Activated T-cell treated with anti-CD3 and anti-CD28 coated beads, Interleukin-2, amount 50 U/mL, for 48 hours (primary cell): ENCODE results near the gene DNASE1.
A peak's percentile ranks its signal among the peaks of the same experiment; 100 is the strongest.
"Not testable (repeated sequence)": the region's sequence is repeated elsewhere in the genome, so short reads cannot be mapped to it uniquely, and the experiment has no call there.

ENCODE experiments used
- DNase-seq, 2 experiments: peaks; one replicate each; pipeline ENCODE4 v3.0.0-alpha.2; 2020

Gene DNASE1, protein sequence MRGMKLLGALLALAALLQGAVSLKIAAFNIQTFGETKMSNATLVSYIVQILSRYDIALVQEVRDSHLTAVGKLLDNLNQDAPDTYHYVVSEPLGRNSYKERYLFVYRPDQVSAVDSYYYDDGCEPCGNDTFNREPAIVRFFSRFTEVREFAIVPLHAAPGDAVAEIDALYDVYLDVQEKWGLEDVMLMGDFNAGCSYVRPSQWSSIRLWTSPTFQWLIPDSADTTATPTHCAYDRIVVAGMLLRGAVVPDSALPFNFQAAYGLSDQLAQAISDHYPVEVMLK

DNA sequence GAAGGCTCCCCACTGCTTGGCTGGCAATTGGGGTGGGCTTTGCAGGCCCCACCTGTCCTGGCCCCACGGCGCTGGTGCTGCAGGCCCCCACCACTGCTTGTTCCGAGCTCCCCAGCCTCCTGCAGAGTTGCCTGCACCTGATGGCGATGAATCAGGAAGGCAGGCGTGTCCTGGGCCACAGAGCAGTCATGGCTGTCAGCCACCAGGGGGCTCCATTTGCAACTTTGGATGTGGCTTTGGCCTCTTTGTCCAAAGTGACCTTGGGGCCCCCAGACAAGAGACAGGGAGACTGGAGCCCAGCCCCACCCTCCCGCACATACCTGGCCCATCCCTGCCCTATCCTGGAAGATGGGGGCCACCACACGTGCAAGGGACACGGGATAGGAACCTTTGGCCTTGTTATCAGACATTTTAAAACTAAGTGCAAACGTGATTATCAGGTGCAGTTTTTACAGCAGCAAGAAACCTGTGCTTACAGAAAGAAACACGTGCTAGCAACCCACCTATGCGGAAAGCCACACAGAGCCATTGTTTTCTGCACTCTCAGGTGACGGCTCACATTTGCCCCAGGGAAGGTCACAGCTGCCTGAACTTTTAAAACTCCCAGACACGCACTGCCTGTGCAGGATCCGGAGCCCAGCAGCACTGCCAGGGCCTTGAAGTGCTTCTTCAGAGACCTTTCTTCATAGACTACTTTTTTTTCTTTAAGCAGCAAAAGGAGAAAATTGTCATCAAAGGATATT is at the start of gene DNASE1:
Gene DNASE1, plus strand, starts transcription at position 443 of the 743 bp plus-strand sequence. CDS start 683 bp downstream, outside the sequence.
- peak; percentile 70 to 75 for DNase-seq

DNA sequence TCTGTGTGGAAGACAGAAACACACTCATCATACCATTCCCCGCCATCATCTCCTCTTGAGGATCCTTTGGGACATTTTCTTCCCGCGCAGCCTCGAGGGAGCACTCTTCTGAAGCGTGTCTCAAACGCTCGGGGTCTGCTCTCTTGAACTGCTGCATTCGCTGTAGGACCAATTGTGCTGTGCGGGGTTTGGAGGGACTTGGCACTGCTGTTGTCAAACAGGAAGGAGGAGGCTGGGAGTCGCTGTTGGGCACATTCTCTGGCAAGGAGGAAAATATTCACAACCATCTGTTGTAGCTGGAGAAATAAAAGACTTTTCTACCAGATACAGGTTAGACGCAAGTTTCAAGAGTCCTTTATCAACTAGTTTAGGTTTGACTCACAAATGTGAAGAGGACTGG is 48.0 kb upstream of the DNASE1 start:
- DNase-seq = no peak

DNA sequence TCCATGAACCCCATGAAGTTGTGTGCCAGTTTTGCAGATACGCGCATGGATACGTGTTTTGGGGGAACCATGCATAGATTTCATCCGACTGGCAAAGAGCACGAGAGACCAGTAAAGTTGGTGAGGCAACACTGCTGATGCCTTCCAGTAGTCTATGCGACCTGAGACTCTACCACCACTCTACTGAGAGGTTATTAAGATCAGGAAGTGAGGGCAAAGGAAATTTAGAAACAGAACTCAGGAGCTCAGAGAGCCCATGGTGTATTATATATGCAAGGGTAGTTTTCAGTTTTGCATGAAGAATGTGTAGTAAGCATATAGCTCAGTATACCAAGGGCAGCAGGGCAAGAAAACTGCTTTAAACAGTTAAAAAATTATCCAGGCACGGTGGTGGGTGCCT is 47.3 kb upstream of the DNASE1 start:
- DNase-seq = no peak

DNA sequence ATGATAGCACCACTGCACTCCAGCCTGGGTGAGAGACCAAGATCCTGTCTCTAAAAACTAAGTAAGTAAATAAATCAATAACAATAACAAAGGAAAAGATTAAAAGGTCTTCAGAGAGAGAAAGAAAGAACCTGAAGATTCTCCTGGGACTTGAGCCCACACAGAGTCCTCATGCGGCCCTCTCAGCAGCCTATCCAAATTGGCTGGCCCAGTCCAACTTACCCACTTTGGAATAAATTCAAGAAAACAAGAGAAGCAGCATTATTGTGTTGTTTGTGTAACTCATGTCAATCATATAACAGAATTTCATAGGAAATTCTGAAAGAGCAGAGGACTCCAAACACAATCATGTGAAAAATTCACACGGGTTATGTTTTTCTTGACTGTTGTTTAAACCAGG is 46.9 kb upstream of the DNASE1 start:
- no peak for DNase-seq

DNA sequence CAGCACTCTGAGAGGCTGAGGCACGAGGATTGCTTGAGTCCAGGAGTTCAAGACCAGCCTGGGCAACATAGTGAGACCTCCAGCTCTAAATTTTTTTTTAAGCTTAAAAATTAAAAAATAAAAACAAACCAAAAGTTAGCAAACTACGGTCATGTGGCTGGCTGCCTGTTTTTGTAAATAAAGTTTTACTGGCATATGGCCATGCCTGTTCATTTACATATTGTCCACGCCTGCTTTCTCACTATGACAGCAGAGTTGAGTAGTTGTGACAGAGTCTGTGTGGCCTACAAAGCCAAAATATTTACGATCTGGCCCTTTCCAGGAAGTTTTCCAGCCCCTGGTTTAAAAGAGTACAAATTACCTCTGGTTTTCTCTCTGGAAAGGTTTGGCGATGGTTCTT is 46.4 kb upstream of the DNASE1 start:
- DNase-seq = no peak

DNA sequence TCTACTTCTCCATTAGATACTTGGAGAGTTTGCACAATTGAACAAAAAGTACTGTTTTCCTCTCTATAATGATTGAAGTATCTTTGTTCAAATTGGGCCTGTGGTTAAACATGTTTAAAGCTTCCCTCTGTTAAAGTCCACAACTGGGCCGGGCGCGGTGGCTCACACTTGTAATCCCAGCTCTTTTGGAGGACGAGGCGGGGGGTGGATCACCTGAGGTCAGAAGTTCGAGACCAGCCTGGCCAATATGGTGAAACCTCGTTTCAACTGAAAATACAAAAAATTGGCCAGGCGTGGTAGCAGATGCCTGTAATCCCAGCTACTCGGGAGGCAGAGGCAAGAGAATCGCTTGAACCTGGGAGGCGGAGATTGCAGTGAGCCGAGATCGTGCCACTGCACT is 45.5 kb upstream of the DNASE1 start:
- DNase-seq = not testable (repeated sequence)

DNA sequence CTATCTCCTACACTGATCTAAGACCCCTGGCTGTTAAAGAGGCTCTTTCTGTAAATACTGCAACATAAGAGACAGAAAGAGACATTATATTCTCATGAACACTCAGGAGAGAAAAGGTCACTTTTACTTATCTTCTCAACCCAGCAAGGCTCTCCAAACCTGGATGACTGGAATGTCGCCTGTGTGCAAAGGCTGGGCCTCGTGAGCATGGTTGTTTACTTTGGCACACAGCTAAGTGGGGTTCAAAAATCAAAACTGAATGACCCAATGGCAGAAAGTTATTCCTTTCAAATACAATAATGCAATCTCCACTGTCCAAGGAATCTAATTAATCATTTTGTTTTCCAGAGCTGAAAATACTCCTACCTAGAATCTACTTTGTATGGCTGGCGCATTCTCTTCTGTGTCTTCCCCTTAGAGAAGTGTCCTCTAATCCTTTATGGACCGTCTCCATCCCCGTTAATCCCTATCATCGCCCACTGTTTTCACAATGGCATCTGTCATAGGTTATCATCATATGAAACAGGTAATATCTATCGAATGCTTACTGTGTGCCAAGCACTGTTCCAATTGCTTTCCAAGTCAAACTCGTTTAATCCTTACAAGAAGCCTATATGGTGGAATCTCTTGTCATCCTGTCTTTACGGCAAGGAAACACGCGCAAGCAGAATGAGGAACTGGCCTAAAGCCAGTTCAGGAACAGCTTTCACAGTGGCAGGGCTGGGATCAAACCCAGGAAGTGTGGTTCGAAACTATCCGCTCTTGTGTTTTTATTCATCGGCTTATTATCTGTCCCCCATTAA is 44.4 kb upstream of the DNASE1 start:
- no peak for DNase-seq

DNA sequence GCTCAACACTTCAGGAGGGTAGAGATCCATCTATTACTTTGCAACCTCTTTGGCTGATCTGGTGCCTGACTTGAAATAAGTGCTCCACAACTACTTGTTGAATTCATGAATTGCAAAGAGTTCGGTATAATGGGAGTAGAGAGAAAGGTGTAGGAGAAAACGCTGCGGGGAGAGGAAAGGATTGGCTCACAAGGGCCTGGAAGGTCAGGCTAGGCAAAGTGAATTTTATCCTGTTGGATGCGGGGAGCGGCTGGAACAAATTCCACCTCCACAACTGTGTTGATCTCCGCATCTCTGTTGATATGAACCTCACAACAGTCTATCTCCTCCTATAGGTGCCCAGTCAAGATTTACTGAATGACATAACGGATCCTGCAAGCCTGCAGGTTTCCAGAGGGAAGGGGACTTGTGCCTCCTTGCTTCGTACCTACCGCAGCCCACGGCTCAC is 43.8 kb upstream of the DNASE1 start:
- DNase-seq = peak in 1 of 2 experiments; percentile 22

DNA sequence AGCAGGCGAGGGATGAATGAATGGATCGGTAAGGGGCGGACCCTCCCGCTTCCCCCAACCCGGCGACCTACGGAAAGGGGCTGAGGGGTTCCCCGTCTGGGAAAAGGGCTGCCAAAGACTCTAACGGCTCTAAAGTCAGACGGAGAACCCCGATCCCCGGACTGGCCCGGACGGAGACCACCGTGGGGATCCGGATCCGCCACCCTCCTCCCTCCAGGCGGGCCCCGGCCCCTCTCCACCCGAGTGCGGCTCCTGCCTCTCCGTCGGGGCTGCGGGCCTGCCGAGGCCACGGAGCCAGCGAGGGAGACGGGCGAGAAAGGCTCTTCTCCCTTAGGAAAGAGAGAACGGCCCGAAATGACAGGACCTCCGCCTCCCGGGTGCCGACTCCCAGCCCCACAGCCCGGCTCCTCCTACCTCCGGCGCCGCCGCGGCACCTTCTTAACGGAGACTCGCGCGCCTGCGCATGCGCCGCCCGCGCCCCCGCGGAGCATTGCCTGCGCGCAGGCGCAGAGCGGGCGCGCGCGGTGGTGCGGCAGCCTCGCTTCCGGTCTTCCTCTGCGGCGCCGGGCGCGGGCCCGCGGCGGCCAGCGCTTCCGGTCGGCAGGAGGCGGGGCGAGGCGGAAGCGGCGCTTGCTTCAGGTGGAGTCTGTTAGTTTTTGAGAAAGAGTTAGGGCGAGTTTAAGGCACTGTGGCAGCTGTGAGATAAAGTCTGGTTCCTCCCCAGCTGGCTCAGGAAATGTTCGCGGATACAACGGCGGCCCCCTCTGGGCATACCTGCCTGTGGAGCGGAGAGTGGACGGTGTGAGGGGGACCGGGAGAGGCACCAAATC is 43.1 kb upstream of the DNASE1 start, which contains the start of gene SLX4:
Gene SLX4, minus strand, starts transcription at position 461 of the 830 bp plus-strand sequence. CDS start 2,642 bp downstream, outside the sequence.
- peak; percentile 90 to 93 for DNase-seq

DNA sequence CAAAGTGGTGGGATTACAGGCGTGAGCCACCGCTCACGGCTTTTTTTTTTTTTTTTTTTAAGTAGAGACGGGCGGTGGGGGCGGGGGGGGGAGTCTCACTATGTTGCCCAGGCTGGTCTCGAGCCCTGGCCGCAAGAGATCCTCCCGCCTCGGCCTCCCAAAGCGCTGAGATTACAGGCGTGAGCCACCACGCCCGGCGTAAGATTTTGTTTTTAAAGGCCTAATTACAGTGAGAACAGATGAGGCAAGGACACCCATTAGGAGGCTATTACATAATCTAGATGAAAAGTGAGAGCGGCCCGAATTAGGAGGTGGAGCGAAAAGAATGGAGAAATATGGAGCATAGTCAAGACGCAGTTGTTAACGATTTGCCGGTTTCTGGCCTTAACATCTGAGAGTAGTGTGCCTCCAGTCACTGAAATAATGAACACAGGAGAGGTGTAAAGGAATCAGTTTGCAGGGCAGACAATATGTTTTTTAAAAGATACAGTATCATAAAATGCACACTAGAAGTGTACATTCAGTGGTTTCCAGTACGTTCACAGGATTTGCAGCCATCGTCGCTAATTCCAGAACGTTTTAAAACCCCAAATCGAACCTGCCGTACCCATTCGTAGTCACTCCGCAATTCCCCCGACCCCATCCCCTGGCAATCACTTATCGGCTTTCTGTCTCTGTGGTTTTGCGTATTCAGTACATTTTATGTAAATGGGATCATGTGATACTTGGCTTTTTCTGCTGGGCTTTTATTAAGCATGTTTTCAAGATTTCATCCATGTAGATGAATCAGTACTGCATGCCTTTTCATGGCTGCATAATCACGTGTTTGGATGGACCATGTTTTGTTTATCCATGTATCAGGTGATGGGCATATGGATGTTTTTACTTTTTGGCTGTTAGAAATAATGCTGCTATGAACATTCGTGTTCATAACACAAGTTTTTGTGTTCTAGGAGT is 41.7 kb upstream of the DNASE1 start:
- no peak for DNase-seq

DNA sequence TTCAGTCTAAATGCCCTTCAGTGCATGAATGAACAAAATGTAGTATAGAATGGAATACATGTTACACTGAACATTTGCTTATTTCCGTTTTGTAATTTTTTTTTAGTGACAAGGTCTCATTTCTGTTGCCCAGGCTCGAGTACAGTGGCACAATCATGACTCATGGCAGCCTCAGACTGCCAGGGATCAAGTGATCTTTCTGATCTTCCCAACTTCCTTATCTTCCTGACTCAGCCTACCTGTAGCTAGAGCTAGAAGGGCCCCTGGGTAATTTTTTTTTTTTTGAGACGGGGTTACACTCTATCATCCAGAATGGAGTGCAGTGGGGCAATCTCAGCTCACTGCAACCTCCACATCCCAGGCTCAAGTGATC is 35.7 kb upstream of the DNASE1 start:
- no peak for DNase-seq

DNA sequence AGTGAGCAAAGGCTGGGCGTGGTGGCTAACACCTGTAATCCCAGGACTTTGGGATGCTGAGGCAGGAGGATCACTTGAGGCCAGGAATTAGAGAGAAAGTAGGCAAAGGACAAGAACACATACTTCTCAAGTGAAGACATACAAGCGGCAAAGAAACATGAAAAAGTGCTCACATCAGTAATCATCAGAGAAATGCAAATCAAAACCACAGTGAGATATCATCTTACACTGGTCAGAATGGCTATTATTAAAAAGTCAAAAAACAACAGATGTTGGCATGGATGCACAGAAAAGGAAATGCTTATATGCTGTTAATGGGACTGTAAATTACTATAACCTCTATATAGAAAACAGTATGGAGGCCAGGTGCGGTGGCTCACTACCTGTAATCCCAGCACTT is 30.8 kb upstream of the DNASE1 start:
- no peak for DNase-seq

DNA sequence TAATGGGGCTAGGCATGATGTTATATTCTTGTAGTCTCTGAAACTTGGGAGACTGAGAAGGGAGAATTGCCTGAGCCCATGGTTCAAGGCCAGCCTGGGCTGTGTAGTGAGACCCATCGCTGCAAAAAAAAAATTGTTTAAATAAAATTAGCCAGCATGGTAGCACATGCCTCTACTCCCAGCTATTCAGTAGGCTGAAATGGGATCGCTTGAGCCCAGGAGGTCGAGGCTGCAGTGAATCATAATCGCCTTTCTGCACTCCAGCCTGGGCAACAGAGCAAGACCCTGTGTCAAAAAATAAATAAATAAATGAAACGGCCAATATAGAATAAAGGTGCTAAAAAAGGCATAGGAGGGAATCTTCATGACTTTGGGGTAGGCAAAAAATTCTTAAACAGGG is 29.2 kb upstream of the DNASE1 start:
- no peak for DNase-seq

DNA sequence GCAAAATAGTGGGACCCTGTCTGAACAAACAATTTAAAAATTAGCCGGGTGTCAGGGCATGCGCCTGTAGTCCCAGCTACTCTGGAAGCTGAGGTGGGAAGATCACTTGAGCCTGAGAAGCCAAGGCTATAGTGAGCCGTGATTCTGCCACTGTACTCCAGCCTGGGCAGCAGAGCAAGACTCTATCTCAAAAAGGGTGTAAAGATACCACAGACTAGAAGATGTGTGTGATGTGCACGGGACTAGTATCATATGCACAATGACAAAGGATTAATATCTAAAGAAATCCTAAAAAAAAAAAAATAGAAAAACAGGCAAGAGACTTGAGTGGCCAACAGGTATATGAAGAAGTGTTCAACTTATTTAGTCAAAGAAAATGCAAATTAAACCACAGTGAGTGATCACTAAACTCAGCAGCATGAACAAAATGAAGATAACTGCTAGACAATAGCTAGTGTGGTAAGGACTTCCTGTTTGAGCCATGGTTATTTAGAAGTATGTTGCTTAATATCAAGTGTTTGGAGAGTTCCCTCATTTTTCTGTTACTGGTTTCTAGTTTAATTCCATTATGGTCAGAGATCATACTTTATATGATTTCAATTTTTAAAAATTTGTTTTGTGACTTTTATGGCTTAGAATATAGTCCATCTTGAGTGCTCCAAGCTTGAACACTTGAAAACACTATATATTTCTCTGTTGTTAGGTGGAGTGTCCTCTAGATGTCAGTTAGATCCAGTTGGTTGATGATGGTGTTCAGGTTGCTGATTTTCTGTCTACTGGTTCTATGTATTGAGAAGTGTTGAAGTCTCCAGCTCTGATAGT is 28.4 kb upstream of the DNASE1 start:
- no peak for DNase-seq

DNA sequence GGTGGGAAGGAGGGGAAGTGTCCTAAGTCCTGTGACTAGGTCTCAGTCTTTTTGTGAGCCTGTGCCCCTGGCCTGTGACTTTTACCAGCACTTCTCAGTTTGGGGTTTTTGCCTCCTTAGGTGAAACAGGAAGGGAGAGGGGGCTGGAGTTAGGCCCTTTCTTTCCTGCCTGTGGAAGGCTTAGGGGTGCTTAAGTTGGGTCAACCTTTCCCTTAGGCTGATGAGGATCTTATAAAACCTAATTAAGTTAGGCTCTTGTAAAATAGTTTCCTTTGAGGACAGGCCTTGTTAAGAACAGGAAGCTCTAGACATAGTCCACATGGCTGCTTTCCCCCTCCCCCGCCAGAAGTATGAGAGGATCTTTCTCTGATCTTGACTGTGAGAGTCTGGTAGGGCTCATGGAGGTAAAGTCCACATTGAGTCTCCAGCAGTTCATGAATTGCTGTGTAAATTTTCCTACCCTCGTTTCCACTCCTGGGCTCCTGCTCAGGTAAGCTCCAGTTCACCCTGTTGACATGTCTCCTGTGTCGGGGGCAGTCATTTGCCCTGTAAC is 17.0 kb upstream of the DNASE1 start:
- DNase-seq = peak; percentile 51 to 53

DNA sequence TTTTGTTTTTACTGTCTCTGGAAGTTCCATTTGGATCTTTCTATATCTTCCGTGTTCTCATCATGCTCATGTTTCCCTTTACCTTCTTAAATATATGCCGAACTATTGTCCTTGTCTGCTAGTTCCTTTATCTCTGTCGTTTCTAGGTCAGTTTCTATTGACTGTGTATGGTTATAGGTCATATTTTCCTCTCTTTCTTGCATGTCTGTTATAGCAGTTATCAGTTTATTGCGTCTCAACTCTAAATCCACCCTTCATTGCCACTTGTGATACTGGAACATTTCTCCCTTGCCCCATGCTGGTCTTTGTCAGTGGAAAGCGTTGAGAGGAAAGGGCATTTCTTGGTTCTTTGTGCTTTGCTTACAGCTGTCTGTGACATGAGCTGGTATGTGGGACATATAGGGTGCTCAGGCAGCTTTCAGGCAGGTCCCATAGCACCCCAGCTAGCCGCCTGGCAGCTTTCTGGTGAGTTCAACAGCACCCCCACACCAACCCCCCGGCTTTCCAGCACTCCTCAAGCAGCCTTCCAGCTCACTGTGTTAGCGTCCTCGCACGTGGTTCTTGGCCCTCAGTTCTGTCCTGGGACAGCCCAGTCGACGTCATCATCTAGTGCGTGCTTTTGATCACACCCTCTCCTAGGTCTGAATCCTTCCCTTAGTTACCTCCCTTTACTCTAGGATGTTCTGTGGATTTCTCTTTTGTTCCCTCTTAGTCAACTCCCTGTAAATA is 15.4 kb upstream of the DNASE1 start:
- DNase-seq = peak in 1 of 2 experiments; percentile 6

DNA sequence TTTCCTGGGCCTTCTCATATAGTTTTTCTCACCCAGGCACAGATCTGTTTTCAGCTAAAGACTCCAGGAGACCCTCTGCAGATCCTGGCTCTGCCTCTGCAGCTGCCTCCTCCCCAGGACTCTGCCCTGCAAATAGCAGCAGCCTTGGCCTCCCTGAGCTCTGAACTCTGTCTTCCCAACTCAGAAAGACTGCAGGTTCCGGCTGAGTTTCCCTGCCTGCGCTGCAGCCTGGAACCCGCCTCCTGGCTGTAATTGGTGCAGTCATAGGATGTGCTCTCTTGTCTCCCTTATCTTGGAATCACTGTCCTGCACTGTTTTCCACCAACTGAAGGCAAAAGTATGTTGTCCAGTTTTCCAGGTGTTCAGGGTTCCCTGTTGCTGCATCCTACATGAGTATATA is 14.3 kb upstream of the DNASE1 start:
- DNase-seq = no peak

DNA sequence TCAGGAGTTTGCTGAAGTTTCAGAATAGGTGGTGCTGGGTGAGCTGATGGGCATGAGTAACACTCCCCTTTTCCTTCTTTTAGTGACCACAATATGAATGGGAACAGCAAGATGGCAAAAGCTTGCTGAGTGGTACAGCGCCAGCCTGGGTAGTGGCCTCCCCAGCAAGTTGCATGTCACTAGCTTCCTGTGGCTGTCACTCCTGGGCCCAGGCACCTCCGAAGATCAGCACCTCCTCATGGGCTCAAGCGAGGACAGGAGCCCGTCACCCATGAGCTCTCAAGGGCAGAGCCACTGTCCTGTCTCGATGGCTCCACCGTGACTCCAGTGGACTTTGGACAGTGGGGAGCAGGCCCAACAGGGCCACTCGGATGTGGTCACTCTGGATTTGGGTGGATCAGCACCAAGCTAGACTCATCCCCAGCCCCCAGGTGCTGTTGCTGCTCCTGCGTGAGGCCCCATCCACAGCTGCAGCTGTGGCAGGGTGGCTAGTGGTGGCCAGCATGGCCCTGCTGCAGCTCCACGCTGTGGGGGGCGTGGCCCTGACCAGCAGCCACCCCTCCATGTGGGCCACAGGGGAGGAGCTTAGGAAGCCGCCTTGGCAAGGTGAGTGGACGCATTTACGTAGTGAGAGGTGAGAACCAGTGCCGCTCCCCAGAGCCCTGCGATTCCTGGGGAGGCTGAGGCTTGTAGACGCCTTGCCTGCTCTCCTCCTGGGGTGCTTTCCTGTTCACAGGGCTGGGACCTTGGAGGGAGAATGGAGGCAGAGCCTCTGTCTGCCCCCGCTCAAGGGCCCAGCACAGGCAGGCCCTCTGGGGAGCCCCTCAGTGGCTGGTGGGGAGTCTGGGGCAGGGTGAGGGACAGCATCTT is 13.6 kb upstream of the DNASE1 start:
- peak in 1 of 2 experiments; percentile 7 for DNase-seq
